ENCODE results near the gene NDUFA11.
"Not testable (repeated sequence)": the region's sequence is repeated elsewhere in the genome, so short reads cannot be mapped to it uniquely, and the experiment has no call there.

The NDUFA11 gene

DNA sequence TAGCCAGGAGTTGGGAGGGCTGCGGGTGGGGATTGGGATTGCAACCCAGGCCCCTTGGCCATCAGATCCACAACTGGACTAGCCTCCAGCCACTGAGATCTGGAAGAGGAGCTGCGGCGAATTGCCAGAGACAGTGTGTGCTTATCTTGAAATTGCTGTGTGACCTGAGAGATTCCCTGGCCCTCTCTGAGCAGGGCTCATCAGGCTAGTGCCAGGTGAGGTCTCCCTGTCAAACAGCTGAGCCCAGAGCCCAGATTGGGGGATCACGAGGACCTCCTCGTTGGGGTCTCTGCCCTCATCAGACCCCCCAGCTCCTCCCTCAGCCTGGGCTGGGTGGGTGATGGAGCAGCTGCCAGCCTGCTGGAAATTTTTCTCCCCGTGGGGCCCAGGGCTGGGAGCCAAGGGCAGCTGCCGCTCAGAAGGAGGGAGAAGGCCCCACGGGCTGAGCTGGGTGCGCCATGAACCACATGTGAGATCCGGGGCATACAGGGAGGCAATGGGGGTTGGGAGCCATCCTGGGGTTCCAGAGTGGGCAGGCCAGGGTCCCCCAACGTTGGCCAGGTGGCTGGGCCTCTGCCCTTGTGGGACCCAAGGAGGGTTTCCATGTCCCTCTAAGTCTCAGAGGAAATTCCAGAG, 40.4 kb downstream of the NDUFA11 start:
- no peak for DNase-seq (ENCODE audit: low spot score)

DNA sequence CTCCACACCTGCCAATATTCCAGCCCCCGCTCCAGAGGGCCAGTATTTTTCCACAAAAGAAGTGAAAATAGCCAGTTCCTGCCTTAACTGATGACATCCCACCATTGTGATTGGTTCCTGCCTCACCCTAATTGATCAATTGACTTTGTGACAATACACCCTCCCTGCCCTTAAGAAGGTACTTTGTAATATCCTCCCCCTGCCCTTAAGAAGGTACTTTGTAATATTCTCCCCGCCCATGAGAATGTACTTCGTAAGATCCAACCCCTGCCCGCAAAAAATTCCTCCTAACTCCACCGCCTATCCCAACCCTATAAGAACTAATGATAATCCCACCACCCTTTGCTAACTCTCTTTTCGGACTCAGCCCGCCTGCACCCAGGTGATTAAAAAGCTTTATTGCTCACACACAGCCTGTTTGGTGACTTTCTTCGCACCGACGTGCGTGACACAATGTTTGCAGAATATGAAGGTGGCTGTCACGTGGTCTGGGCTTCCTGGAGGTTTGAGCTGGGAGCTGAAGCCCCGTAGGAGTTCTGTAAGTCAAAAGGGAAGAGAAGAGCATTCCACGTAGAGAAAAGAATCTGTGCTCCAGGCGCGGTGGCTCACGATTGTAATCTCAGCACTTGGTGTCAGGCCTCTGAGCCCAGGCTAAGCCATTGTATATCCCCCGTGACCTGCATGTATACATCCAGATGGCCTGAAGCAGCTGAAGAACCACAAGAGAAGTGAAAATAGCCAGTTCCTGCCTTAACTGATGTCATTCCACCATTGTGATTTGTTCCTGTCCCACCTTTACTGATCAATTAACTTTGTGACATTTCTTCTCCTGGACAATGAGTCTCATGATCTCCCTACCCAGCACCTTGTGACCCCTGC, 46.1 kb downstream of the NDUFA11 start:
- TF ChIP-seq, protein P1, sequence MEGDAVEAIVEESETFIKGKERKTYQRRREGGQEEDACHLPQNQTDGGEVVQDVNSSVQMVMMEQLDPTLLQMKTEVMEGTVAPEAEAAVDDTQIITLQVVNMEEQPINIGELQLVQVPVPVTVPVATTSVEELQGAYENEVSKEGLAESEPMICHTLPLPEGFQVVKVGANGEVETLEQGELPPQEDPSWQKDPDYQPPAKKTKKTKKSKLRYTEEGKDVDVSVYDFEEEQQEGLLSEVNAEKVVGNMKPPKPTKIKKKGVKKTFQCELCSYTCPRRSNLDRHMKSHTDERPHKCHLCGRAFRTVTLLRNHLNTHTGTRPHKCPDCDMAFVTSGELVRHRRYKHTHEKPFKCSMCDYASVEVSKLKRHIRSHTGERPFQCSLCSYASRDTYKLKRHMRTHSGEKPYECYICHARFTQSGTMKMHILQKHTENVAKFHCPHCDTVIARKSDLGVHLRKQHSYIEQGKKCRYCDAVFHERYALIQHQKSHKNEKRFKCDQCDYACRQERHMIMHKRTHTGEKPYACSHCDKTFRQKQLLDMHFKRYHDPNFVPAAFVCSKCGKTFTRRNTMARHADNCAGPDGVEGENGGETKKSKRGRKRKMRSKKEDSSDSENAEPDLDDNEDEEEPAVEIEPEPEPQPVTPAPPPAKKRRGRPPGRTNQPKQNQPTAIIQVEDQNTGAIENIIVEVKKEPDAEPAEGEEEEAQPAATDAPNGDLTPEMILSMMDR (IDR thresholded peaks at IDR 0.05; ENCODE audit: extremely low read depth, missing control alignments), result no peak

More for the DNA sequence above, 40.4 kb downstream of the NDUFA11 start:
- TF ChIP-seq, protein P1 (IDR thresholded peaks at IDR 0.05; ENCODE audit: extremely low read depth, missing control alignments), result no peak

DNA sequence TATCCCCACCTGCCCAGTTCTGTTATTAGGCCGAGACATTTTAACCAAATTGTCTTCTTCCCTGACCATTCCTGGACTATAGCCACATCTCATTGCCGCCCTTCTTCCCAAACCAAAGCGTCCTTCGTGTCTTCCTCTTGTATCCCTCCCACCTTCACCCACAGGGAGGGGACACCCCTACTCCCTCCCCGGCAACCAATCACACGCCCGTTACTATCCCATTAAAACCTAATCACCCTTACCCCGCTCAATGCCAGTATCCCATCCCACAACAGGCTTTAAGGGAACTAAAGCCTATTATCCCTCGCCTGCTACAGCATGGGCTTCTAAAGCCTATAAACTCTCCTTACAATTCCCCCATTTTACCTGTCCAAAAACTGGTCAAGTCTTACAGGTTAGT, 48.4 kb downstream of the NDUFA11 start:
- not testable (repeated sequence) for DNase-seq (ENCODE audit: low spot score)

More for the DNA sequence above, 46.1 kb downstream of the NDUFA11 start:
- DNase-seq (ENCODE audit: low spot score), result no peak

DNA sequence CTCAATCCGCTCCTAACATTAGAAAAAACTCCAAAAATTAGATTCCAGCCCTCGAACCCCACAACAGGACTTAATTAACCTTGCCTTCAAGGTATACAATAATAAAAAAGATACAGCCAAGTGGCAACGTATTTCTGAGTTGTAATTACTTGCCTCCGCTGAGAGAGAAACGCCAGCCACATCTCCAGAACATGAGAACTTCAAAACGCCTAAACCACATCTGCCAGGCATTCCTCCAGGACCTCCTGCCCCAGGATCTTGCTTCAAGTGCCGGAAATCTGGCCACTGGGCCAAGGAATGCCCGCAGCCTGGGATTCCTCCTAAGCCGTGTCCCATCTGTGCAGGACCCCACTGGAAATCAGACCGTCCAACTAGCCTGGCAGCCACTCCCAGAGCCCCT, 49.5 kb downstream of the NDUFA11 start:
- not testable (repeated sequence) for DNase-seq (ENCODE audit: low spot score)

DNA sequence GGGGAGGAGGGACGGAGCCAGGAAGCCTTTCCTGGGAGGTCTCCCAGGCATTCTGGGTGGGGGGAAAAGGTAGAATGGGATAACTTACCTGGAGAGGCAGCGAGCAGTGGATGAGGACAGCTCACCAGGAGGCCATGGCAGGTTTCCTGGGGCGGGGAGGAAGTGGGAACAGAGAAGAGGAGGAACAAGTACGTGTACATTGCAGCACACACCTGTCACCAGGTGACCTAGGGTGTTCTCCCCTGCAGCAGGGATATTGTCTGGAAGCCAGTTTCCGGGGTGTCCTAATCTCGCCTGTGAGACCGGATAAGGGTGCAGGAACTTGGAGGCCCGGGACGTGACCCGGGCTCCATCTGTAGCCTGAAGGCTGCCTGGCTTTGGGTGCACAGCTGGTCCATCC, 52.3 kb downstream of the NDUFA11 start, which contains the start of gene FUT3:
Gene FUT3 (minus strand): TSS at position 148 of the 400 bp plus-strand sequence.
- no peak for DNase-seq (ENCODE audit: low spot score)
- TF ChIP-seq, protein P1 (IDR thresholded peaks at IDR 0.05; ENCODE audit: extremely low read depth, missing control alignments), result no peak

DNA sequence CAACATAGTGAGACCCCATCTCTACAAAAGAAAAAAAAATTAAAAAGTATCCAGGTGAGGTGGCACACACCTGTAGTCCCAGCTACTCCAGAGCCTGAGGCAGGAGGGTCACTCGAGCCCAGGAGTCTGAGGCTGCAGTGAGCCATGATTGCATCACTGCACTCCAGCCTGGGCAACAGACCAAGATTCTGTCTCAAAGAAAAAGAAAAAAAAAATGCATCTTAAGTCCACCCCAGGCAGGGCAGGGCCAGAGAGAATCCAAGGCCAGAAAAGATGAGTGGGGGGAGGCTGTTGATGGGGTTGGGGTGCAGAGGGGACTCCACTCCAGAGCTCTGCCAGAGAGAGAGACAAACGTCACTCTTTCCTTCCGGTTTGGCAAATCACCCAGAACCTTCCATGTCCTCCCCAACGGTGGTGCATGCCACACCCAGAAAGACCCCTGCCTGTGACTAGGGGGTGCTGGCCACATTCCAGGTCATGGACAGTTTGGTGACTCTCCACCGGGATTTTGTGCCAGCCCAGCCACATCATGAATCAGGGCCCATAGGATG, 52.8 kb downstream of the NDUFA11 start:
- TF ChIP-seq, protein P1 (IDR thresholded peaks at IDR 0.05; ENCODE audit: extremely low read depth, missing control alignments), result no peak
- DNase-seq (ENCODE audit: low spot score), result no peak

DNA sequence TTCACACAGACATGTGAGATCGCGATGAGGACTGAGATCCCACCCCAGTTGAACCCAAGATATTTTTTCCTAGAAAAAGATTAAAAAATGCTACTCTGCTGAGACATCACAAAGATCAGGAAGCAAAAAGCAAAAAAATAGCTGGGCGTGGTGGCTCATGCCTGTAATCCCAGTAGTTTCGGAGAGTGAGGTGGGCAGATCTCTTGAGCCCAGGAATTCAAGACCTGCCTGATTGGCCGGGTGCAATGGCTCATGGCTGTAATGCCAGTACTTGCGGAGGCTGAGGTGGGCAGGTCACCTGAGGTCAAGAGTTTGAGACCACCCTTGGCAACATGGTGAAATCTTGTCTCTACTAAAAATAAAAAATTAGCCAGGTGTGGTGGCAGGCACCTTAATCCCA, 53.4 kb downstream of the NDUFA11 start:
- no peak for DNase-seq (ENCODE audit: low spot score)
- TF ChIP-seq, protein P1 (IDR thresholded peaks at IDR 0.05; ENCODE audit: extremely low read depth, missing control alignments), result no peak

DNA sequence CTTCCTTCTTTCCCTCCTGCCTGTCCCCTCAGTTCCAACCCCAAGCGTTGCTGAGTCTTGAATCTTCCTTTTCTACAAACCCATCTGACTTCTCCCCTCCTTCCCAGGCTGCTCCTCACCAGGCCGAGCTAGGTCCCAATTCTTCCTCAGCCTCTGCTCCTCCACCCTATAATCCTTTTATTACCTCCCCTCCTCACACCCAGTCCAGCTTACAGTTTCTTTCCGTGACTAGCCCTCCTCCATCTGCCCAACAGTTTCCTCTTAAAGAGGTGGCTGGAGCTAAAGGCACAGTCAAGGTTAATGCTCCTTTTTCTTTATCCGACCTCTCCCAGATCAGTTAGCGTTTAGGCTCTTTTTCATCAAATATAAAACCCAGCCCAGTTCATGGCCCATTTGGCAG, 55.0 kb downstream of the NDUFA11 start:
- not testable (repeated sequence) for DNase-seq (ENCODE audit: low spot score)

DNA sequence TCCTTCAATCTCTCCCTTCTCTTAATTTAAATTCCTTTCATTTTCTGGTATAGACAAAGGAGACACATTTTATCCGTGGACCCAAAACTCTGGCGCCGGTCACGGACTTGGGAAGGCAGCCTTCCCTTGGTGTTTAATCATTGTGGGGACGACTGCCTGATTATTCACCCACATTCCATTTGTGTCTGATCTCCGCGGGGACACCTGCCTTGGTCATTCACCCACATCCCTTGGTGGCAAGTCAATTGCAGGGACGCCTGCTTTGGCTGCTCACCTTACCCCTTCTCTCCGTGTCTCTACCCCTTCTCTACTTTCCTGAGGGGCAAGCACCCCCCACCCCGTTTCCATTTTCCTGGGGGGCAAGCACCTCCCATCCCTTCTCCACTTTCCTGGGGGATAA, 55.7 kb downstream of the NDUFA11 start:
- not testable (repeated sequence) for DNase-seq (ENCODE audit: low spot score)

All from GM20000 (cell line).